Pancreas (tissue), 10 donors: Measurements from ENCODE around the gene CRISP3. TPM values are rescaled to one million over a fixed set of nuclear protein-coding genes. Genes with fewer than 3 reads are reported as not detected.
A peak's percentile ranks its signal among the peaks of the same experiment; 100 is the strongest.

Experiments used
- ATAC-seq, 4 donors: fragments of 200-7000 bp; cut with Tn5 transposase; one replicate each; pipeline versions ENCODE4 v1.8.0 to v1.9.1; 2020; ENCODE audit warnings: mild to moderate bottlenecking in 4 of 4, moderate library complexity in 4 of 4
- DNase-seq, 6 donors: peaks; one replicate each; pipeline ENCODE4 v3.0.0-alpha.2; 2020
- FAIRE-seq: peaks from 2 replicates; lab custom pipeline; 2012; peaks lifted over from hg19 to GRCh38; lab: Jason Lieb, UNC
- H3K27ac ChIP-seq, 4 donors: fragments of 200-600 bp; sonication (generic); 1 replicate in 3 of 4; 2 replicates in 1 of 4; pipeline versions ENCODE4 v1.5.0 to v1.8.0; 2020
- H3K27me3 ChIP-seq, 4 donors: fragments of 200-600 bp; one replicate each; pipeline ENCODE4 v1.8.0; 2021
- H3K36me3 ChIP-seq, 3 donors: fragments of 200-600 bp; sonication (generic) in 1 of 3; one replicate each; pipeline versions ENCODE4 v1.5.0 to v1.8.0; 2020 to 2021
- H3K4me1 ChIP-seq, 3 donors: fragments of 200-600 bp; one replicate each; pipeline ENCODE4 v1.8.0; 2021
- H3K4me3 ChIP-seq, 4 donors: fragments of 200-600 bp; sonication (generic) in 2 of 4; one replicate each; pipeline versions ENCODE4 v1.5.0 to v1.8.0; 2020 to 2021
- H3K9me3 ChIP-seq, 4 donors: fragments of 200-600 bp; one replicate each; pipeline ENCODE4 v1.8.0; 2021
- WGBS, 2 donors: extraction: QIAGEN DNeasy Blood & Tissue Kit; methylation state at CpG; one replicate each; pipeline ENCODE4 v1.1.7; 2013; 5-methylcytosine and 5-hydroxymethylcytosine counted together
- intact Hi-C, 3 donors: fragments of 100-400 bp; cut with DNase I; formaldehyde crosslinking; loops; one replicate each; pipeline versions ENCODE4 v1.11.1 to v1.14.2; 2022
- polyA plus RNA-seq, 2 donors: library from polyadenylated mRNA; stranded (reverse); fragments of 200-250 nt; gene quantifications; one replicate each; pipeline ENCODE4 v1.2.3, GENCODE V29; 2013
- total RNA-seq, 6 donors: library from RNA; stranded (reverse); fragmentation: NEBNext Ultra II Directional in 4 of 6; extraction: Animal tissue kit (Norgen Biotek cat#: 25700) in 4 of 6; gene quantifications; one replicate each; pipeline versions ENCODE4 v1.2.1 to v1.2.4, GENCODE V29; 2021 to 2023
- TF ChIP-seq, protein P1 (sequence below), 4 donors: fragments of 200-600 bp; sonication (generic) in 3 of 4; IDR thresholded peaks; one replicate each; pipeline versions ENCODE4 v1.5.0 to v1.8.0; 2021; ENCODE audit warnings: antibody characterized with exemption in 4 of 4
- donor health status: healthy with polysubstance abuse.
- donor health status: DM: no; HTN: no; CAD: no; lungs with moderate emphysema.
- donor health status: DM: no; HTN: no; CAD: no.
- donor health status: control.
- donor health status: control.
- donor health status: Bipolar disorder and iron deficiency.
- donor health status: DM: yes; HTN: yes; CAD: no.
- donor health status: DM: no; HTN: no; CAD: no.
- donor health status: DM: no; HTN: no; CAD: no.
- donor health status: DM: yes; HTN: yes; CAD: no.

Gene CRISP3
- total and polyA plus RNA-seq, 8 donors, result 0.47 to 35.4 (median 7.5) TPM

DNA sequence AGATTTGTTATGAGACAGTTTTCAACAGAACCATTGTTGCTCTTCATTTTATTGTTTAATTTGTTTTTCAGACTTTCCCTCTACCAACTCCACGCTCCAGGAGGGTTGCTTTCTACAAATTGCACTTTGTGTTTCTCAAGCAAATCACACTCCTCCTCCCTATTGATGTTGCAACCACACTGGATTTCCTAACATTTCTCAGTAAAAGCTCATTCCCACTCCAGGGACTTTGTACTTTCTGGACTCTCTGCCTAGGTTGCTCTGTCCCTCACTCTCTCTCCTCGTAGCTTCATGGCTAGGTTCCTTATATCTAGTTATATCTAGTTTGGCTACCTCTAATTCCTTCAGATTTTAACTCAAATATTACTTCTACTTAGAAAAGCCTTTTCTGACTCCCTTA is 22.6 kb upstream of the CRISP3 start:
- FAIRE-seq, result no peak

DNA sequence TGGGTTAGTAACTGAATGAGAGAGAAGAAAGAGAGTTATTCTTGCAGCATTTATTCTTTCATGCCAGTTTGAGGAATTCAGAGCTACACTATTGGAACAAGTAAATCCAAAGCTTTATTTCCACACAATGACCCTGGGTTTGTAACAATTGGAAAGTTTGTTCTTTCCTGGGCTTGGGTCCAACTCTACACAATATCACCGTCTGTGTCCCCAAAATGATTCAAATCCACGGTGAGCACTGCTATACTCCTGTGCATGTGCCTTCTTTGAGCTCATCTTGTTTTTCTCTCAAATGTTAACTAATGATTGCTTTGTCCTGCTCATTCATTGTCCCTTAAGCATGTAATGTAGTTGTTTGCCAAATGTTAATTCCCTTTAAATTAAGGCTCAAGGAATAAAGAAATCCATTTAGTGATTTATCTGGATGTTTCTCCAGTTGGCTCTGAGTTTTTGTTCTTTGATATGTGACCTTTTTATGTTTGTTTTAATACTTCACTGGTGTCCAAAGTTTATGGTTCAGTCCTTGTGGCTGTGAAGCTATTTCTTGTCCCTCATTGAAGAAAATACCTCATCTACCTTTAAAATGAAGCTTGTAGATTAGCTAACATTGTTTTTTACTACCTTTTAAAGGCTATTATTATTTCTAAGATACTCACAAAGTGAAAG is 20.5 kb upstream of the CRISP3 start:
- intact Hi-C loops, result no loop called here
- TF ChIP-seq, protein P1, sequence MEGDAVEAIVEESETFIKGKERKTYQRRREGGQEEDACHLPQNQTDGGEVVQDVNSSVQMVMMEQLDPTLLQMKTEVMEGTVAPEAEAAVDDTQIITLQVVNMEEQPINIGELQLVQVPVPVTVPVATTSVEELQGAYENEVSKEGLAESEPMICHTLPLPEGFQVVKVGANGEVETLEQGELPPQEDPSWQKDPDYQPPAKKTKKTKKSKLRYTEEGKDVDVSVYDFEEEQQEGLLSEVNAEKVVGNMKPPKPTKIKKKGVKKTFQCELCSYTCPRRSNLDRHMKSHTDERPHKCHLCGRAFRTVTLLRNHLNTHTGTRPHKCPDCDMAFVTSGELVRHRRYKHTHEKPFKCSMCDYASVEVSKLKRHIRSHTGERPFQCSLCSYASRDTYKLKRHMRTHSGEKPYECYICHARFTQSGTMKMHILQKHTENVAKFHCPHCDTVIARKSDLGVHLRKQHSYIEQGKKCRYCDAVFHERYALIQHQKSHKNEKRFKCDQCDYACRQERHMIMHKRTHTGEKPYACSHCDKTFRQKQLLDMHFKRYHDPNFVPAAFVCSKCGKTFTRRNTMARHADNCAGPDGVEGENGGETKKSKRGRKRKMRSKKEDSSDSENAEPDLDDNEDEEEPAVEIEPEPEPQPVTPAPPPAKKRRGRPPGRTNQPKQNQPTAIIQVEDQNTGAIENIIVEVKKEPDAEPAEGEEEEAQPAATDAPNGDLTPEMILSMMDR (IDR thresholded peaks at IDR 0.05), result no peak
- no peaks in the 10 kb centered on the region for H3K36me3 ChIP-seq
- H3K4me3 ChIP-seq, result no peak overlapping the region
- H3K27me3 ChIP-seq, result no peaks in the 10 kb centered on the region
- FAIRE-seq (no peak), ATAC-seq (peak in 3 of 4 donors; percentile 39 to 56 (median 45)), DNase-seq (no peak)
- no peaks in the 10 kb centered on the region for H3K9me3 ChIP-seq
- WGBS, 2 donors, result 13 to 19% methylated on average over 2 of the region's 2 CpGs
- H3K27ac ChIP-seq, result no peak overlapping the region
- no peaks in the 10 kb centered on the region for H3K4me1 ChIP-seq

More for the DNA sequence above, 22.6 kb upstream of the CRISP3 start:
- Histone ChIP-seq H3K36me3 (no peaks in the 10 kb centered on the region), H3K27ac (no peak overlapping the region), H3K4me3 (no peak overlapping the region), H3K27me3 (no peaks in the 10 kb centered on the region), H3K4me1 (peaks cover 0 to 6% (median 0%) of the 10 kb centered on the region in 3 donors), H3K9me3 (no peaks in the 10 kb centered on the region)
- 57 to 70% methylated on average over 2 of the region's 2 CpGs for WGBS, 2 donors
- TF ChIP-seq, protein P1 (IDR thresholded peaks at IDR 0.05), result no peak
- no peak for ATAC-seq
- intact Hi-C loops, result no loop called here
- no peak for DNase-seq

DNA sequence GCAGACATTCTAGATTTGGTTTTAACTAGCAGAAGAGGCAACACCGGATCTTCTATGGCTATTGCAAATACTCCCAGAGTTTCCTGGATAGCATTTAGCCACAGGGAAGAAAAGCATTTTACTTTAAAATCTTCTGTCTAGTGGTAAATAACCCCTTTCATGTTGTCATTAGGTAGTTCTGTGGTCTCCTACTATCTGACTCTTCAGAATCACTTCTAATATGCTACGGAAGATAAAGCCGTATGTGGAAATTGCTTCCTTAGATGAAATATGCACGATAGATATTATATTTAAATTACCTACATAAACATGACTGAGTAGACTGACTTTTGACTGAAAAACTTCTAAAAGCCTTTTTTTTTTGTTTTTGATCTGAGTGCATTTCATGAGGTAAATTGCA is 759 bp downstream of the CRISP3 start:
- no peak for FAIRE-seq
- Histone ChIP-seq H3K4me3 (no peak overlapping the region), H3K9me3 (no peaks in the 10 kb centered on the region), H3K27me3 (no peaks in the 10 kb centered on the region), H3K36me3 (no peaks in the 10 kb centered on the region), H3K27ac (no peak overlapping the region), H3K4me1 (no peaks in the 10 kb centered on the region)
- no peak for DNase-seq
- WGBS, 2 donors, result 80 to 85% methylated on average over 4 of the region's 4 CpGs
- intact Hi-C loops, result no loop called here
- TF ChIP-seq, protein P1 (IDR thresholded peaks at IDR 0.05), result no peak
- ATAC-seq, result no peak

DNA sequence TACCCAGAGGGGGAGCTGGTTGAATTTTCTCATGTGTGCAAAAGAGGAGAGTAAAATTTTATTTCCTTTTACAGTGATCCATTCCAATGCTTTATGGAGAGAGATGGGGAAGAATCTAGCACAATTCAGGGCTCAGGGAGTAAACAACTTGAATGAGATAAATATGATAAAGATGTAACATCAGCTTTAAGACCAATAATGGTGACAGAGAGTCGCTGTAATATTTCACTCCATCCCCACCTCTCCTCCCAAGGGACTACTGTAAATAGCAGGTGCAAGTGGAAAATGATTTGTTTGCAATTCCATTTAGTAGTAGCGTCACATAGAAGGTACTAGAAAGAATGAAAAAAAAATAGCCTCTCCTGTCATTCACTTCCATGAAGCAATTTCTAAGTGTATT is 4.8 kb downstream of the CRISP3 start:
- FAIRE-seq, result no peak

More for the DNA sequence above, 4.8 kb downstream of the CRISP3 start:
- Histone ChIP-seq H3K27me3 (no peaks in the 10 kb centered on the region), H3K4me1 (peaks cover 0 to 6% (median 0%) of the 10 kb centered on the region in 3 donors), H3K4me3 (no peak overlapping the region), H3K27ac (no peak overlapping the region), H3K36me3 (no peaks in the 10 kb centered on the region), H3K9me3 (no peaks in the 10 kb centered on the region)
- 52 to 61% methylated on average over 2 of the region's 2 CpGs for WGBS, 2 donors
- ATAC-seq (no peak), DNase-seq (no peak)
- intact Hi-C loops, result no loop called here
- TF ChIP-seq, protein P1 (IDR thresholded peaks at IDR 0.05), result no peak
